Thoracic aorta endothelial cell (primary cell): ENCODE measurements around the gene COX14. TPM values are rescaled to one million over a fixed set of nuclear protein-coding genes. Genes with fewer than 3 reads are reported as not detected.

Experiments used
- total RNA-seq: library from RNA; depleted of rRNA; stranded (reverse); fragments of >200 nt; gene quantifications from 2 replicates; pipeline ENCODE4 v1.2.3, GENCODE V29; 2012

COX14 gene
- total RNA-seq = 29.4 and 30.9 TPM in 2 replicates

DNA sequence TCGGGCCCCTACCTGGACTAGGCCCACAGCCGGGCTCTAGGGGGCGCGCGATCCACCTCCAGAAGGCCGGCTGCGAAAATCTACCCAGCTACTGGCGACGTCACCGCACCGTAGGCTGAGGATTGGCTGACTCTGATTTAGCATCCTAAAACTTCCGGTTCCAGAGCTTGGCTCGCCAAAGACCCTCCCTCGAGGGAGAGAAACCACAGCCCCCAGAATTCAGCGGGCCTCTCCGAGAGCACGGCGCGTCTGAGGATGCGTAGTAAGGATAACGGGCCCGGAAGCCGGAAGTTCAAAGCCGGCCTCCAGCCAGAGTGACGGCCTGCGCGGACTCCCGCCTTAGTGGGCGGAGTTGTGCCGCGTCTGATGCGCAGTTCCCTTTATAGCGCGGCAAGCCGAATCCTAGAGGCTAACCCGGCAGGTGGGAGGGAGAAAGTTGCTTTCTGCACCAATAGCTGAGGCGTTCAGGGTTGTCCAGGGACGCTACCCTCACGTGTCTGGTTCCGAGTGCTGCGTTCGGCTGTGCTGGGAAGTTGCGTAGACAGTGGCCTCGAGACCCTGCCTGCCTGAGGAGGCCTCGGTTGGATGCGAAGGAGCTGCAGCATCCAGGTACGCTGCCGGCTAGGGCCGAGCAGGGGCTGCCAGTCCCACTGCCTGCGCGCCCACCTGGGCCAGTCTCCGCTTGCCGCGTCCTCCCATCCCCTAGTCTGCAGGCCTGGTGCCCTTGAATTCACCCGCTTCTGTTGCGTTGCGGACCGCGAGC lies at the start of gene COX14:
Gene COX14 (plus strand): TSS at position 544 of the 763 bp plus-strand sequence. CDS start 7,808 bp downstream, outside the sequence.

DNA sequence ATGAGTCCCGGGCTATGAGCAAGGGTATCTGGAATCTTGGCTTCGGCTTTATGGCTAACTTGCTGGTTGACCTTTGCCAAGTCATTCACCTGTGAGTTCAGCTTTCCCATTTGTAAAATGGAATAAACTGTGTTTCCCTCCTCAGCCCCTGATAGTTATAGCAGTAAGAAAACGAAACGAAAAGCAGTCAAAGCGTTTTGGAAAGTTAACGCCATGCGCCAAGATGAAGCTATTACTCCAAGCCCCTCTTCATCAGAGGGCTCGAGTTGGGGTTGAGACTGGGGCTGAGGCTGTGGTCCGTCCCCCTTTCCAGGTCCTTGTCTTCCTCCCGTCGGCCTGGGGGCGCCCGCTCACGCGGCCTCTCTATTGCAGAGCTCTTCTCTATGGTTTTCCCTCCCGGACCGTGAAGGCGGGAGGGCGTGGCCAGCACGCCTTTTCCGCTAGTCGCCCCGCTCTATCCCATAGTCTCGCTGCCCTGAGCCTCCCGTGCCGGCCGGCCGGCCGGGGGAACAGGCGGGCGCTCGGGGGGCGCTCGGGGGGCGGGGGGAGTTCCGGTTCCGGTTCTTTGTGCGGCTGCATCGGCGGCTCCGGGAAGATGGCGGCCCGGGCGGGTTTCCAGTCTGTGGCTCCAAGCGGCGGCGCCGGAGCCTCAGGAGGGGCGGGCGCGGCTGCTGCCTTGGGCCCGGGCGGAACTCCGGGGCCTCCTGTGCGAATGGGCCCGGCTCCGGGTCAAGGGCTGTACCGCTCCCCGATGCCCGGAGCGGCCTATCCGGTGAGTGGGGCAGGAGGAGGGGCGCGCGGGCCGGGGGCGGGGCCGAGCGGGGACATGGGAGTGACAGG lies 27.0 kb upstream of the COX14 start, which contains the start of gene SMARCD1:
Gene SMARCD1 (plus strand): TSS at position 568 of the 840 bp plus-strand sequence. CDS start 28 bp downstream, at position 596.

DNA sequence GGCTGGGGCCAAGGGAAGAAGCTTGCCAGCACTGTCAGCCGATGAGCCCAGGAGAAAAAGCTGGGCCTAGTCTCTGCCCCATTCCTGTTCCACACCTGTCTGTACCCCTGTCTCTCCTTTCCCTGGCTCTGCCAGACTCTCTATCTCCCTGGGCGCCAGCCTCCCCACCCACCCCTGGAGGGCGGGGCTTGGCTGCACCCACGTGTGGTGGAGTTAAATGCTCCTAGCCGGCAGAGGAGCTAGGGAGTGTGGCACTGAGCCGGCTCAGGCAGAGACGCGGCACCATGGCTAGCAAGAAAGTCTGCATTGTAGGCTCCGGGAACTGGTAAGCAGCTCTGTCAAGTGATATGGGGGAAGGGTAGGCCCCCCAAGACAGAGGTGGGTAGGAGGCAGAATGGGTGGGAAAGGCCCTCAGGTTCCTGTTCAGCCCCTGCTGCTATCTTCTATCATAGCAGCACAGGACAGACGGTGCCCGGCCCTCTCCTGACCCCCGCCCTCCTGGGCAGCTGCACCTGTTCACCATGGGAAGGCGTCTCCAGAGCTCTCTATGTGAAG lies 8.2 kb upstream of the COX14 start, which contains the start of gene GPD1:
Gene GPD1 (plus strand): TSS at position 242 of the 555 bp plus-strand sequence. CDS start 43 bp downstream, at position 285.

DNA sequence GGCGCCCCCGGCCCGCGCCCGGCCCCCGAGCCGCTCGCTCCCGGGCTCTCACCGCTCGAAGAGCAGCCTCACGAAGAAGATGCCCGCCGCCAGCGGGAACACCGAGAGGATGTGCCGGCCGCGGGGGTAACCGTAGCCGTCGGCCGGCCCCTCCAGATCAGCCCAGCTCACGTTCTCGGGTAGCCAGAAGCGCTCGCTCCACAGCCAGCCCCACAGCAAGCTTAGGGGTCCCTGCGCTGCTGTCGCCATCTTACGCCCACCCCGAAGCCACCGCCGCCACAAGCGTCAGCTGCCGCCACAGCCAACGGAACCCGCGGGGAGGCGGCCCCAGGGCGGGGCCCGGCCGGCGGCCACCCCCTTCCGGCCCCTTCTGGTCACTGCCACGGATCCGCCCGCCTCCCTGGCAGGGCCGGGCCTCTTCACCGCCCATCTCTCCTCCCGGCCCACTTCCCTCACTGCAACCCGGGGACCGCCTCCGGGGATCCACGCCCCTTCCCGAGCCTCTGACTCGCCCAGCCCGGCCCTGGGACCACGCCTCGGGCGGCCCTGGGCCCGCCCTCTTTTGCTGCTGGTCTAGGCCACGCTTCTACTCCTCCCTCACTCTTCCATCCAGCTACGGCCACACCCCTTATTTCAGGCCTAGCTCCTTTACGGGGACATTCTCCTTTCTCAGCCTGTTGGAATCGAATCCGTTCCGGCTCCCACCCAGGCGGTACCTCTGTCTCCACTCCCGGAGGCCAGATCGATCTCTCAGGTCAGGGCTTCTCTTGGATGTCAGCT lies 55.2 kb downstream of the COX14 start, which contains the start of gene CERS5:
Gene CERS5 (minus strand): TSS at position 321 of the 780 bp plus-strand sequence. CDS start 72 bp downstream, at position 249.

Other genes starting within 250 kb of the COX14 start
- gene FAIM2, start 208.3 kb upstream of the COX14 start, total RNA-seq = not detected in 2 replicates
- gene AQP2, start 161.5 kb upstream of the COX14 start, total RNA-seq = not detected in 2 replicates
- gene AQP5, start 150.4 kb upstream of the COX14 start, total RNA-seq = not detected in 2 replicates
- not detected in 2 replicates for gene AQP6, start 139.3 kb upstream of the COX14 start, total RNA-seq
- 69.0 and 103 TPM in 2 replicates for gene RACGAP1, start 86.7 kb upstream of the COX14 start, total RNA-seq
- gene ASIC1, start 54.6 kb upstream of the COX14 start, total RNA-seq = 0.27 and 1.1 TPM in 2 replicates
- gene SMARCD1, start 26.9 kb upstream of the COX14 start, total RNA-seq = 93.4 and 102 TPM in 2 replicates
- gene GPD1, start 8.2 kb upstream of the COX14 start, total RNA-seq = 0.22 TPM in 1 of 2 replicates, not detected in the other
- 37.9 and 41.9 TPM in 2 replicates for gene CERS5, start 55.1 kb downstream of the COX14 start, total RNA-seq
- gene LIMA1, start 171.3 kb downstream of the COX14 start, total RNA-seq = 157 and 160 TPM in 2 replicates